AG04450 (cell line): ENCODE measurements around the gene MBD3L3. TPM values are rescaled to one million over a fixed set of nuclear protein-coding genes. Genes with fewer than 3 reads are reported as not detected.
"Not testable (repeated sequence)": the region's sequence is repeated elsewhere in the genome, so short reads cannot be mapped to it uniquely, and the experiment has no call there.

Experiments
- CTCF ChIA-PET: fragments of 300-600, 350-600 bp; formaldehyde crosslinking; extraction: SDS; loops from one replicate; lab custom pipeline; 2022; ENCODE audit warnings: antibody characterized with exemption, inconsistent platforms; lab: Charles Lee
- POLR2A ChIA-PET: fragments of 350-600 bp; formaldehyde crosslinking; extraction: SDS; loops from one replicate; lab custom pipeline; 2021; ENCODE audit warnings: antibody characterized with exemption, inconsistent platforms; lab: Yijun Ruan, JAX
- DNase-seq: peaks from one replicate; pipeline ENCODE4 v3.0.0-alpha.2; 2011; ENCODE audit warnings: low read depth, low spot score
- H3K27ac ChIP-seq: one replicate; pipeline ENCODE4 v1.5.1; 2012; ENCODE audit warnings: low read depth, low read length, control low read depth
- H3K27me3 ChIP-seq: one replicate; pipeline ENCODE4 v1.6.0; 2012; ENCODE audit warnings: low read length; ENCODE audit not compliant: control insufficient read depth, insufficient read depth
- H3K4me3 ChIP-seq: 2 replicates; pipeline ENCODE4 v1.5.1; 2011; ENCODE audit warnings: mild to moderate bottlenecking, low read depth, low read length, control low read depth
- H3K9me3 ChIP-seq: 2 replicates; pipeline ENCODE4 v1.5.1; 2012; ENCODE audit warnings: low read length; ENCODE audit not compliant: control insufficient read depth, insufficient read depth
- CTCF ChIP-seq: IDR thresholded peaks from 2 replicates; pipeline ENCODE4 v1.5.1; 2011; ENCODE audit warnings: low read depth, low read length, control low read depth, inconsistent platforms
- polyA plus RNA-seq: library from polyadenylated mRNA; depleted of rRNA; stranded (reverse); fragments of >200 nt; gene quantifications from 2 replicates; pipeline ENCODE4 v1.2.3, GENCODE V29; 2011

The MBD3L3 gene
- polyA plus RNA-seq, 1 experiment, result not detected

- H3K9me3 ChIP-seq, CTCF ChIA-PET, H3K27me3 ChIP-seq, POLR2A ChIA-PET, H3K27ac ChIP-seq, H3K4me3 ChIP-seq, DNase-seq: not testable (repeated sequence)
Observed at GRCh38 chr19:7040079-7040478, 18.4 kb downstream of the MBD3L3 start, which contains the start of gene MBD3L4. Gene MBD3L4, minus strand, starts transcription at chr19:7040179. Its CDS starts 35 bp downstream, at chr19:7040144.

- H3K4me3 ChIP-seq, DNase-seq, H3K9me3 ChIP-seq, POLR2A ChIA-PET, H3K27me3 ChIP-seq, H3K27ac ChIP-seq, CTCF ChIA-PET: not testable (repeated sequence)
Observed at GRCh38 chr19:7030278-7030677, 28.2 kb downstream of the MBD3L3 start, which contains the start of gene MBD3L5. Gene MBD3L5, plus strand, starts transcription at chr19:7030578. Its CDS starts 34 bp downstream, at chr19:7030612.

GRCh38 chr19:7028790-7029189, 29.7 kb downstream of the MBD3L3 start:
- H3K27me3 ChIP-seq, H3K27ac ChIP-seq, DNase-seq, POLR2A ChIA-PET, H3K4me3 ChIP-seq, H3K9me3 ChIP-seq, CTCF ChIA-PET: not testable (repeated sequence)

- H3K9me3 ChIP-seq, result peaks cover 19% of the 10 kb centered on the region
- CTCF ChIA-PET, DNase-seq, H3K27me3 ChIP-seq, H3K27ac ChIP-seq, POLR2A ChIA-PET, H3K4me3 ChIP-seq: not testable (repeated sequence)
Observed at GRCh38 chr19:7021331-7021730, 37.1 kb downstream of the MBD3L3 start, which contains the start of gene MBD3L2B. Gene MBD3L2B, minus strand, starts transcription at chr19:7021431. Its CDS starts 34 bp downstream, at chr19:7021397.

GRCh38 chr19:7018828-7019227, 39.6 kb downstream of the MBD3L3 start:
- Histone ChIP-seq H3K9me3 (peaks cover 19% of the 10 kb centered on the region), H3K27ac (no peak overlapping the region), H3K27me3 (no peaks in the 10 kb centered on the region), H3K4me3 (no peak overlapping the region)
- ChIA-PET POLR2A (no interaction called here), CTCF (no interaction called here)
- no peak for DNase-seq
- TF ChIP-seq CTCF, result no peak

GRCh38 chr19:7013678-7014077, 44.8 kb downstream of the MBD3L3 start:
- POLR2A ChIA-PET, result no interaction called here
- DNase-seq, result no peak
- Histone ChIP-seq H3K27ac (no peak overlapping the region), H3K9me3 (peaks cover 25% of the 10 kb centered on the region), H3K4me3 (no peak overlapping the region), H3K27me3 (no peaks in the 10 kb centered on the region)
- CTCF ChIA-PET, result no interaction called here
- no peak for TF ChIP-seq CTCF

GRCh38 chr19:7010722-7011593, 47.5 kb downstream of the MBD3L3 start:
- no peak overlapping the region for H3K27ac ChIP-seq
- H3K4me3 ChIP-seq, result no peak overlapping the region
- H3K9me3 ChIP-seq, result peaks cover 16% of the 10 kb centered on the region
- ChIA-PET CTCF (no interaction called here), POLR2A (no interaction called here)
- no peak for TF ChIP-seq CTCF
- H3K27me3 ChIP-seq, result no peaks in the 10 kb centered on the region
- no peak for DNase-seq
